ENCODE measurements around the gene MTG2.

Gene MTG2

GRCh38 chr20:62182469-62183425 is at the start of gene MTG2:
Gene MTG2 (plus strand): TSS chr20:62183028. CDS start chr20:62193421, 10,393 bp downstream.
- DNase-seq (ENCODE audit: low read depth, low spot score): peak; percentile 85

GRCh38 chr20:62133051-62133845 is 49.6 kb upstream of the MTG2 start:
- no peak for DNase-seq (ENCODE audit: low read depth, low spot score)

GRCh38 chr20:62133864-62134263 is 49.0 kb upstream of the MTG2 start:
- DNase-seq (ENCODE audit: low read depth, low spot score): no peak

GRCh38 chr20:62134735-62135231 is 48.0 kb upstream of the MTG2 start:
- DNase-seq (ENCODE audit: low read depth, low spot score): no peak

- no peak for DNase-seq (ENCODE audit: low read depth, low spot score)
Measured at GRCh38 chr20:62135573-62136266, 47.1 kb upstream of the MTG2 start.

DNA sequence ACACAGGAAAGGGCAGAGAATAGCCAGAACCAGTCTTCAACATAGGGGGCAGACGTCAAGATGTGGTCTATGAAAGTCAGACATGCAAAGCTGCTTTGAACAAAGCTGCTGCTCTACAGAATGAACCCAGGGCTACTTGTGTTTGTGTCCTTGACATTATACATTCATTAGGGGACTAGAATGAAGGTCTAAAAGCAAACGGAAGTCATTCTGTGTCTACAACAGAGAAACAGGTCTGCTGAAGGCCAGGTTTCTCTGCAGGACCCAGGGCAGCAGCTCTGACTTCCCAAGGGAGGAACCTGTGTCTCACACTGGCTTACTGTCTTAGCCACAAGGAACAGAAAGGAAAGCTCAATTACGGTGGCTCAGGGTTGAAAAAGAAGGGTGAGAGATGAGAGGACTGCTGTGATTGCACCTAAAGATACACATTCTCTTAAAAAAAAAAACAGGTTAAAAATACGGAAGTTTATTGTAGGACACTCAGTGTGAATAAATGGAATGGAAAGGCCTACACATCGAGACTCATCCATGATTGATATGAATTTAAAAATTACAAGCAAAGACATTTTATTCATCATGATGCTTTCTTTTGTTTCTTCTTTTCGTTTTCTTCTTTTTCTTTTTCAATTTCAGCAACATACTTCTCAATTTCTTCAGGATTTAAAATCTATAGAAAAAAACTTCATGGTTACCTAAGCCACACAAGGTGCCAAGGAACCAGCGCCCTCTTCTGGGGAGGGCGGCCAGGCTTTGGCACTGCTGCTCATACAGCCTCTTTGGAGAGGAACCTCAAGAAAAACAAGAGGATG is 46.3 kb upstream of the MTG2 start:
- peak; percentile 22 for DNase-seq (ENCODE audit: low read depth, low spot score)

DNA sequence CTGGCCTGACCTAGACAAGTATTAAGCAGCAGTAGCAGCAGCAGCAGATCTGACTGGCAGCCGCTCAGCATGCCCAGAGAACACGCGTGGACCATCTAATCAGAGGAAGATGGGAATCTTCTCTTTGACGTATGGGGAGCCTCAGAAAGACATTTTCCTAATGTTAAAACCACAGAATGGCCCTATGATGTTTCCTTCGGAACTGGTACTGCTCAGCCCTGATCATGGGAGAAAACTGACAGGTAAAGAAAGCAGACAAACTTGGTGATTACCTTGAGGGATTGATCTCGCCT is 45.8 kb upstream of the MTG2 start:
- DNase-seq (ENCODE audit: low read depth, low spot score): no peak

DNA sequence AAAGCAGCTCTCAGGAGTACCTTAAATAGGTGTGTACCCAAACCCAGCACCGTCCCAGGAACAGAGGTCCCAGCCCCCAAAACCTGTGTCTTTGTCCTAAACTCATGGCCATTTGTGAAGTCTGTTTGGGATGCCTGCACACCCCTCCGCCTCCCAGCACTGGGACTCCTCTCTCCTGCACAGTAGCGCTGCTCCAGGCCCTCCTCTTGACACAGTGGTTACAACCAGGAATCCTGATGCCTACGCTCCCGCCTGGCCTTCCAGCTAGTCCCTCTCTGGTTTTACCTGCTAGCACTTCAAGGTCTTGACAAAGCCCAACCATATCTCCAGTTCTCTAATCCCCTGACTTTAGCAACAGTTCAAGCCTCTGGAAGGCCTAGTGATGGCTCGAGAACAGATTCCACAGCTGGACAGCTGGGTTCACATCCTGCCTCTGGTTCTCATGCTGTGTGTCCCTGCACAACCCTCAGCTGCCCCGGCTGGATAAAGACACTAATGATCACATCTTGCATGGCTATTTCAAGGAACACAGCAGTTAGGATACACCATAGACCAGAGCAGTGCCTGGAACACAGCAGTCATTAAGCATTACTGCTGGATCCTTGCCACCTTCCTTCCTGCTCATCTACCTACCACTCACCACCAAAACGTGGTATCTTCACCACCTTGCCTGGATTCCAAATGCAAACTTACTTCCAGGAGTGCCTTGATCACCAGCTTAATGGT is 45.2 kb upstream of the MTG2 start:
- no peak for DNase-seq (ENCODE audit: low read depth, low spot score)

- DNase-seq (ENCODE audit: low read depth, low spot score): no peak
Measured at GRCh38 chr20:62138204-62138543, 44.7 kb upstream of the MTG2 start.

- no peak for DNase-seq (ENCODE audit: low read depth, low spot score)
Measured at GRCh38 chr20:62138912-62139311, 43.9 kb upstream of the MTG2 start.

- no peak for DNase-seq (ENCODE audit: low read depth, low spot score)
Measured at GRCh38 chr20:62139636-62140035, 43.2 kb upstream of the MTG2 start.

DNA sequence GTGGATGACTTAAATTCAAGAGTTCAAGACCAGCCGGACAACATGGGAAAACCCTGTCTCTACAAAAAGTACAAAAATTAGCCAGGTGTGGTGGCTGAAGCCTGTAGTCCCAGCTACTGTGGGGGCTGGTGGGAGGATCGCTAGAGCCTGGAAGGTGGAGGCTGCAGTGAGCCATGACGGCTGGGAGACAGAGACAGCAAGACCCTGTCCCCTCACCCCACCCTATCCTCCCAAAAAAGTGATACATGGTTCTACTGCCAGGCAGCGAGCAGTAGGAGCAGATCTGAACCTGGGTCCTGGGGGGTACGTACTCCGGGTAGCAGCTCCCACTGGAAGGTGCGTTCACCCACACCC is 41.8 kb upstream of the MTG2 start:
- DNase-seq (ENCODE audit: low read depth, low spot score): no peak

DNA sequence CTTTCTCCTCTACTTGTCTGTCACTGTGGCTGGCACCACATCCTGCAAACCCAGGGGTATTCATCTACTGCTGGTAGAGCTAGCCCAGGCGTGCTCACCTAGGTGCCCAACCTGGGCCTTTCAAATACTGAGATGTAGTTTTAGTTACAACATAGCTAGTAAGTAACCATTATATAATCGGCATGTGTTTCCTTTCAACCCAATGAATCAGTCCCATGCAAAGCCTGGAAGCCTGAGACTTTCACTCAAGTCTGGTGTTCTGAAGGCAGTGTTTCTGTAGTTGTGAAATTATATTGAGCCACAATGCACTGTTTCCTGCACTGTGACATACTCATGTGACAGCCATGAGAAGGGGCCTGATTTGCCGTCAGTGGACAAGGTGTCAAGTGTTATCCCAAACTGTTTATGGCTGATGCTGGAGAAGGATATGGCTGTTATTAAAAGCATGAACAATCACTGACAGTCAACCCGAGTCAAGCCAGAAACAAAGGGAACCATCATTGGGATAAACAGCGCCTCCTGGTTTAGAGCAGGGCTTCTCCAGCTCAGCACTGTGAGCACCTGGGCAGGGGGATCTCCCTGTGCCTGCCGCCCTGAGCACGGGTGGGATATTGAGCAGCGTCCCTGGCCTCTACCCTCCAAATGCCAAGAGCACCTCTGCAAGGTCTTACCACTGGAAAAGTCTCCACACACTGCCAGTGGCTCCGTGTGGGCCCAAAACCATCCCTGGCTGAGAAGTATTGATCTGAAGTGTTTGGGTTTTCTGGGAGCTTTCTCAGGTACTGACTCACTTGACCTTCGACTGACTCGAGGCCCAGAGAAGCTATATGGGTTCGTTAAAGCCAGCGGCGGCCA is 41.2 kb upstream of the MTG2 start:
- no peak for DNase-seq (ENCODE audit: low read depth, low spot score)

DNA sequence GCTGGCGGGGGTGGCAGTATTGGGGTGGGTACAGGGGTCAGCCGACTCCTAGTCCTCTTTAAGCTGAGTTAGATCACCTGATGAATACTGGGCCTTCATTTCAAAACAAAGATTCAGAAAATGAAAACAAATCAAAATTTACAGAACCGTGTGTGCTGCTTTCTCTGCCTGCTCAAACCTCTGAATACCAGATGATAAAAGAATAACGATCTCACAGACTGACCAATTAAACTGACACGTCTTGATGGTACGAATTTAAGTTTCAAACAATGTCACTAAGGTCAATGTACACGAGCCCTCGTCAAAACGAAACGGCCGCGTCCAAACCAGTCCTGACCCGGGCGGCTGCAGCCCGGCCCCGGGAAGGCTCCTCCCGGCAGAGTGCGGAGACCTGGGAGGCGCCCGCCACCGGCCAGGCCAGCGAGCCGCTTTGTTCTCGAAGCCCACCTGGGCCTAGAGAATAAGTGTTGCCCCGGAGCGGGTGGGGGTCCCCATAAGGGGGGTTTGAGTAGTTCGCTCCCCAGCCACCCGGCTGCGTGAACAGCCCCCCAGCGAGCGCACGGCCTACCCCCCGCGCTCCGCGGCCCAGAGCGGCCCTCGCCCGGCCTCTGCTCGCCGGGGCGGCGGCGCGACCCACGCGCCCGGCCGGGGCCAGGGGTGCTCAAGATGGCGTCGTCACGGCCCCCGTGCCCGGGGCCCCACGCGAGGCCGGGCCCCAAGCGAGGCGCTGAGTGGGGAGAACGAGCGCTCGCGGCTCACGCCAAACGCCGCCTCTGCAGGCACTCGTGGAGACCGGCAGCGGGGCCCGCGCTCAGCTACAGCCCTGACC is 40.4 kb upstream of the MTG2 start:
- DNase-seq (ENCODE audit: low read depth, low spot score): no peak

- peak; percentile 71 for DNase-seq (ENCODE audit: low read depth, low spot score)
Measured at GRCh38 chr20:62143081-62143956, 39.5 kb upstream of the MTG2 start, which contains the start of the genes PSMA7 and SS18L1. Gene PSMA7 (minus strand): TSS chr20:62143394. CDS start chr20:62143303, 91 bp downstream. Gene SS18L1 (plus strand): TSS chr20:62143769. CDS start chr20:62143821, 52 bp downstream.

GRCh38 chr20:62143957-62144825 is 38.6 kb upstream of the MTG2 start:
- DNase-seq (ENCODE audit: low read depth, low spot score): no peak

GRCh38 chr20:62145688-62146018 is 37.2 kb upstream of the MTG2 start:
- no peak for DNase-seq (ENCODE audit: low read depth, low spot score)

All from activated naive CD8-positive, alpha-beta T cell treated with anti-CD3 and anti-CD28 coated beads, Interleukin-2, amount 50 U/mL, for 16 hours (primary cell).